H7 (cell line): ENCODE data around the gene GLI3. TPM values are rescaled to one million over a fixed set of nuclear protein-coding genes. Genes with fewer than 3 reads are reported as not detected.
A peak's percentile ranks its signal among the peaks of the same experiment; 100 is the strongest.

Source experiments
- DNase-seq: peaks from one replicate; pipeline ENCODE4 v3.0.0; 2012
- H3K27me3 ChIP-seq: 2 replicates; pipeline ENCODE4 v1.6.0; 2011; ENCODE audit warnings: mild to moderate bottlenecking, low read length; ENCODE audit not compliant: control insufficient read depth, insufficient read depth
- H3K36me3 ChIP-seq: replicated peaks from 2 replicates; pipeline ENCODE4 v1.5.1; 2011; ENCODE audit warnings: low read length; ENCODE audit not compliant: control insufficient read depth, insufficient read depth
- H3K4me3 ChIP-seq: 2 replicates; pipeline ENCODE4 v1.5.1; 2011; ENCODE audit warnings: low read depth, mild to moderate bottlenecking, control low read depth, low read length, moderate library complexity; ENCODE audit not compliant: insufficient read depth
- total RNA-seq: library from RNA; depleted of rRNA; stranded (reverse); fragments of >200 nt; shearing (Covaris generic); gene quantifications from 2 replicates; pipeline ENCODE4 v1.2.3, GENCODE V29; 2014

The GLI3 gene
- total RNA-seq, 1 experiment from 2014 or later = 6.7 TPM

GRCh38 chr7:42227936-42228591, 8.9 kb downstream of the GLI3 start:
- H3K4me3 ChIP-seq = peak overlapping the region; percentile 44
- no peaks in the 10 kb centered on the region for H3K36me3 ChIP-seq
- DNase-seq = peak; percentile 75
- no peaks in the 10 kb centered on the region for H3K27me3 ChIP-seq

DNA sequence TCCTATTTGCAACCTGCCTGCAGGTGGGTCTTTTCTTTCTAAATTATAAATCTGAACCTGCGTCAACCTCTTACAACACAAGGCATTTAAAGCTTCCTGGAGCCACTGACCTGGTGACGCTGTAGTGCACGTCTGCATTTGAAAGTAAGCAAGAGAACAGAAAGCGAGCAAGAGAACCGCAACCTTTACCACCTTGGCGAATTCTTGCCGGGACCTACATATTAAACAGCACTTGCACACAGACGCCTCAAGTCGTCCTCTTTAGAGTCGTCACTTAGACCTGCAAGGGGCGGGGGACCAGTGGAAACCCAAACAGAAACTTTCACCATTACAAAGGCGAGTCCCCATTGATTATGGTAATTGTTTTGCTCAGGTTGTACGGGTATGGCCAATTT, 9.5 kb downstream of the GLI3 start:
- Histone ChIP-seq H3K27me3 (no peaks in the 10 kb centered on the region), H3K36me3 (no peaks in the 10 kb centered on the region), H3K4me3 (peak overlapping the region; percentile 44)
- DNase-seq = peak; percentile 70

DNA sequence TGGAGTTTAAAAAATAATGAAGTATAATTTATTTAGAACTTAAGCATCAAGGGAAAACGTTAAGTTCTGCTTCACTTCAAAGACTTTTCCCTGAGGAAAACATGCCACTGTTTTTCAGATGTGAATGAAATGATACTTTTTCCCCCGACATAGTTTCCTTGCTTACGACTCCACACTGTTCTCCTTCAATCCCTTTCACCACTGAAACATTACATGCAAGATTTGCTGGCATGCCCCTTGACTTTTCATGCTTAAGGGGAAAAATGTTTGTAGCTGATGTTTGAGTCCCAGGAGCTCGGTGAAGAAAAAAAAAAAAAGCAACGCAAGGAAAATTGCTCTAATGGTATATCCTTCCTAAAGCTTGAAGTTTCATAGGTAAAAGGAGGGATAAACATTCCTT, 10.0 kb downstream of the GLI3 start:
- no peak overlapping the region for H3K4me3 ChIP-seq
- no peaks in the 10 kb centered on the region for H3K27me3 ChIP-seq
- H3K36me3 ChIP-seq = no peaks in the 10 kb centered on the region
- DNase-seq = no peak

DNA sequence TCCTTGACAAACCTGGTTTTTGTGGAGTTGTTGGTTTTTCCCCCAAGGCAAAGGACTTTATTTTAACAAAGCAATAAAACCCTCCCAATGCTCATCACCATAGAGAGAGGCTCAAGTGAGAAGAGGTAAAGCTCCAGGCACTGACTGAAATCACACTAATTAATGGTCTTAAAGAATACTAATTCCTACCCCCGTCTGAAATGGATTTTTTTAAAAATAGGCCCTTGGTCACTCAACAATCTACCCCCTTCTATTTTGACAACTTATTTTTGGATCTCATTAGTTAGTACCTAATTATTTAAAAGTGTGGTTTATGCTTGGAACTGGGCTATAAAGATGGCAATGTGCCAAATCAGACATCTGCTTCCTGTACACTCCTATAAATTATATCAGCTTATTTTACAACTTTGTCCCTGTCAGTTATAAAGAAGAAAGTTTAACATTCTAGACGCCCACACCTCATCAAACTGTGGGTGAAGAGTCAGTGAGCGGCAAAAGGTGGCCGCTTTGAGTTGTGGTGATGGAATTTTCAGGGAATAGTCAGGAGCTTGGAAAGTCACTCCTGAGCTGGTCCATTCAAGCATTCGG, 10.6 kb downstream of the GLI3 start:
- no peak overlapping the region for H3K4me3 ChIP-seq
- no peak for DNase-seq

DNA sequence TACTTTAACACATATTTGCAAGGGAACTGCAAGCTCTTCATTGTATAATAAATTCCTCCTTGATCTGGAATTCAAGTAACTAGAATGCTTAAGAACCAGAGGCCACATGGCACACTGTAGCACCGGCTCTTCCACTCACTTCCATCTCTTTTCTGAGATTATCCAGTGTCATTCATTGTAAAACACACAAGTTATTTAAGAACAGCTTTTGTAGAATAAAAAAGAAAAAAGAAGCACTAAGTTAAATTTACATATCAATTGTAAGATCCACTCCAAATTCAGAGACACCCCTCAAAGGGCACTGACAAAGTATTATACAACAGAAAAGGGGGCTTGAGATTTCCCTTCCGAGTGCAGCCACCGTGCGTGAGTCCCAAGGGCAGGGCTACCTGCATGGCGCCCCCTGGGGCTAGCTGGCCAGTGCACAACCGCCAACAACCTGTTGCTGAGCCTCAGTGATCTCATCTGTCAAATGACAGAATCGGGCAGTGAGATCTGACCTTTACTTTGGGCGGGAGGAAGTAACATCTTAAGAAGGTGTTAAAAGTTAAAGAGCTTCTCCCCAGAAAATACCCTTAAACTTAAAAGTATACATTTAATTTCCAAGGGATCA, 12.5 kb downstream of the GLI3 start:
- DNase-seq = peak; percentile 55
- Histone ChIP-seq H3K27me3 (no peaks in the 10 kb centered on the region), H3K4me3 (no peak overlapping the region), H3K36me3 (no peaks in the 10 kb centered on the region)

More for the DNA sequence above, 10.6 kb downstream of the GLI3 start:
- Histone ChIP-seq H3K36me3 (no peaks in the 10 kb centered on the region), H3K27me3 (no peaks in the 10 kb centered on the region)

GRCh38 chr7:42222891-42223290, 14.1 kb downstream of the GLI3 start:
- no peak overlapping the region for H3K4me3 ChIP-seq
- DNase-seq = peak; percentile 66
- no peaks in the 10 kb centered on the region for H3K36me3 ChIP-seq
- H3K27me3 ChIP-seq = no peaks in the 10 kb centered on the region

DNA sequence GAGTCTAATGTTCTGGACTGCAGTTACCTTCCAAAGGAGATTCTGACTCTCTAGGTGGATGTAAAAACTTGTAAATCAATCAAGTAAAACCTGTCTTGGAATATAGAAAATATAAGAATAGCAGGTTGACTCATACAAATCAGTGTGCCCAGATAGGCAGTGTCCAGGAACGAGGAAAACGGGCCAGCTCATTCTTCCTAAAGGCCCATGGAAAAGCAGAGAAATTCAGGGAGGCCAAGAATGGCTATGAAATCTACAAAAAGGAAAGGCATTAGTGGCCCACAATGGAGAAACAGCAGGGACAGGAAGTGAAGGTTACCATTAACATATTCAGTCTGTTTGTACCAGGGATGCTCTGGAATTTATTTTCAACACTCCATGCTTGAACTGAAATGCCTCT, 14.9 kb downstream of the GLI3 start:
- H3K4me3 ChIP-seq = no peak overlapping the region
- peak; percentile 43 for DNase-seq
- H3K27me3 ChIP-seq = no peaks in the 10 kb centered on the region
- no peaks in the 10 kb centered on the region for H3K36me3 ChIP-seq

DNA sequence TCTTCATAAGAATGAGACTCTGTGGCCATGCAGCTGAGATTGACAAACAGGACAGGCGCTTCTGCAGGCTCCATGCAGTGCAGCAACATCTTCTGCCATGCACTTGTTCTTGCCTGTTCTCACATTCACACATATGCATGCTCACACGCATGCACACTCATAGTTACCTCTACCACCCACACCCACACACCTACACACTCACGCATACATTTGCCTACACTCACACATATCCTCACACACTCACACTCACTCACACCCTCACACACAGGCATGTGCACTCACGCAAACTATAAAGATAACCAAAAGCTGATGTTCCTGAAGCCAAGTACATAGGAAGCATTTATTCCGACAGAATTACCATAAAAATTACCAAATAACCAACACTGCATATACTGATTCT, 15.7 kb downstream of the GLI3 start:
- Histone ChIP-seq H3K27me3 (no peaks in the 10 kb centered on the region), H3K4me3 (no peak overlapping the region), H3K36me3 (no peaks in the 10 kb centered on the region)
- DNase-seq = no peak

DNA sequence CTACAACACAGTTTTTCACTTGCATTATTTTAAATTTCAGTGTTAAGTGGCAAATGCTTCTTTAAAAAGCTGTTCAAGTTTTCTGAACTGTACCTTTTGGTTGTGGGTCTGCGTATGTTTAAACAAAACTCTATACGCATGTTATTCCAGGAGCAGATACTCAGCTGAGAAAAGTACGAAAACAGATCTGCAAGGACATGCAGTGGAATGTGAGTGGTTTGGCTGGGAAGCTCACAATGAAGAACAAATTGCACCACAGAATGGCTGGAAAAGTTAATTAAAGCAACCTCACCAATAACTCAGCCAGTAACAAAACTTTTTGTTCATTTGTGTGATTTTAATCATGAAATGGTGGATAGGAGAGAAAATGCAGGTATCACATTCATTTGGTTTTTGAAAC, 17.6 kb downstream of the GLI3 start:
- Histone ChIP-seq H3K4me3 (no peak overlapping the region), H3K27me3 (no peaks in the 10 kb centered on the region), H3K36me3 (no peaks in the 10 kb centered on the region)
- DNase-seq = no peak

DNA sequence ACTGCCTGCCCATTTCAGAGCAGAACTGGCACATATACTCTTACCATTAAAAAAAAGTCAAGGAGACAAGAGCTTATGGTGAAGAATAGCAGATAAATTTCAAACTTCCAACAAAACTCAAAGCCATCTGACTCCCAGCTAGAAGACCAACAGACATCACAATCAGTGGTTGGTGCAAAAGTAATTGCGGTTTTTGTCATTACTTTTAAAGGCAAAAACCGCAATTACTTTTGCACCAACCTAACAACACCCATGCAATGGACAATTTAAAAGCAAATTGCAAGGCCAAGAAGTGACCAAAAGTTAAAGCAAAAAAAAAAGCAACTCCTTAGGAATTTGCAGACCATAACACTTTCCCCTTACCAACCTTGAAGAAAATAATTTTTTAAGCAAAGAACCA, 18.8 kb downstream of the GLI3 start:
- Histone ChIP-seq H3K4me3 (no peak overlapping the region), H3K27me3 (no peaks in the 10 kb centered on the region), H3K36me3 (no peaks in the 10 kb centered on the region)
- DNase-seq = no peak

DNA sequence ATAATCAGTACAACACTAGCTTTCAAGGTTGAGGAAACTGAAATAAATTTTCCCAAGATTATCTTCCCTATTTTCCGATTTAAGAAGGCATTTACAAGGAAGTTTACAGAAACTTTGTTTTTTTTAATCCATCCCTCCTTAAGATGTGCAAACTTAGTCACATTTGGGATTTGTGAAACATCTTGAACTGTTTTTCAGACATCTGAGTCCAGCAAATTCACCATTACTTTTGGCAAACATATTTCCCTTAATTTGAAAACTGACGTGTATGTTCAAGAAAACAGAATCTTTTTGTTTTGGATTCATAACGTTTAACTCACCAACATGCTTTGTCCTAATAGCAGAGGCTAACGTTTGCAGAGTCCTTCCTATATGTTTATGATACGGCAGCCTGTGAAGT, 19.5 kb downstream of the GLI3 start:
- DNase-seq = no peak
- Histone ChIP-seq H3K36me3 (no peaks in the 10 kb centered on the region), H3K27me3 (no peaks in the 10 kb centered on the region), H3K4me3 (no peak overlapping the region)

DNA sequence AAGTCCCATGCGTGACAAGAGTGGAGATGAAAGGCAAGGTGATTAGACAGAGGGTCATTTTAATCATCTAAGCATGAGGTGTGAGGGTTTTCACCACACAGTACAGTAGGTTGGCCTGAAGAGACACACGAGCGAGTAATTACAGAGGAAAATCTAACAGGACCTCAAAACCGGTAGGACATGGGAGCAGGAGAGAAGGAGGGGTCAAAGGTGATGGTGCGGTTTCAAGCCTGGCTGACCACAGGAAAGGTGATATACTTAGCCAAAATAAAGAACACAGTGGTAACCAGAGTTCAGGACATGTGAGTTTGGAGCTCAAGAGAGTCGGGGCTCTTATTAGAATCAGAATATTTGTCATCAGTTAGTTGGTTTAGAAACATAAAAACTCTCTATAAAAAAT, 20.0 kb downstream of the GLI3 start:
- Histone ChIP-seq H3K36me3 (no peaks in the 10 kb centered on the region), H3K4me3 (no peak overlapping the region), H3K27me3 (no peaks in the 10 kb centered on the region)
- no peak for DNase-seq

GRCh38 chr7:42214060-42214679, 22.8 kb downstream of the GLI3 start:
- Histone ChIP-seq H3K4me3 (no peak overlapping the region), H3K36me3 (no peaks in the 10 kb centered on the region), H3K27me3 (no peaks in the 10 kb centered on the region)
- DNase-seq = no peak

- Histone ChIP-seq H3K27me3 (no peaks in the 10 kb centered on the region), H3K4me3 (no peak overlapping the region), H3K36me3 (no peaks in the 10 kb centered on the region)
- DNase-seq = no peak
These were observed 23.9 kb downstream of the GLI3 start for GRCh38 chr7:42213093-42213492.

DNA sequence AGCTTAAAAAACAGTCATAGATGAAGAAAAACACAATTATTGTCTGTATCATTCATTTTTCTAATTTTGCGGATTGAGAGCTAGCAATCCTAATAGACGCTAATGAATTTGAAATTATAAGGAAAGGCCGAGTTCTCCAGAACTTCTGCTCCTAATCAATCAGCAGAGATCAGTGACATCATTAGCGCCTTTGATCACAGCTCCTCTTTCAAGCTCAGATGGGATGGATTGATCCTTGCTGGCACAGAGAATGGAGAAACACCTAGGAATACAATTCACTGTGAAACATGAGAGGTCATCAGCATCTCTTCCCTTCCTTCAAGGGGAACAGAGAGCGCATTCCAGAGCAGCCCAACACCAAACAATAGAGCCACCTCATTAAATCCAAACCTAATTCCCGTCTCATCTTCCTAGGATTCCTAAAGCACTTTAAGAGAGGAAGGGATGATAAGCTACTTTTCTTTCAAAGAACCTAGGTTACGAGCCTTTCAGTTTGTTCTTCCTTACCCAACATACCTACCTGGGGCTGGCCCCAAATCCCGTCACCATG, 24.4 kb downstream of the GLI3 start:
- DNase-seq = peak; percentile 36
- H3K4me3 ChIP-seq = no peak overlapping the region
- H3K36me3 ChIP-seq = no peaks in the 10 kb centered on the region
- no peaks in the 10 kb centered on the region for H3K27me3 ChIP-seq
